SH-SY5Y (cell line): ENCODE data around the gene WNT7A.

ENCODE experiments used
- GATA2 ChIP-seq: IDR thresholded peaks from 2 replicates; pipeline ENCODE4 v1.6.1; 2011; ENCODE audit warnings: mild to moderate bottlenecking, low read depth, low read length
- GATA3 ChIP-seq: IDR thresholded peaks from 2 replicates; pipeline ENCODE4 v1.6.1; 2011; ENCODE audit warnings: low read depth, mild to moderate bottlenecking, low read length, moderate library complexity

DNA sequence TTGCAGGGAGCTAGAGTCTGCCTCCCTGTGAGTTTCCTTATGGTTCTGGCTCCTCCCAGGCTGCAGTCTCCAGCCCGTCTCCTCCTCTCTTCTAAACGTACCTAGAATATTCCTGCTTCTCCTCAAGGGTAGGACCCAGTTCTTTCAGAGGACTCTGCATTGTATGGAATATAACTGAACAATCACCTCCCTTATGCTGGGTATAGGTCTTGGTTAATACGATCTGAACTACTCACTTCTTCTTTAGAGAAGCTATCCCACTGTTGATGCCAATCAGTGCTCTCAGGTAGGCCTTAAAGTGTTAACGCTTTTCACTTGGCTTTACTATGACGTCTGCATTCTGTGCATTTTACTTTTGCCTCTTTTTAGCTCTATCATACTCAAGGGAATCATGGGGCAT is 98.5 kb downstream of the WNT7A start:
- TF ChIP-seq GATA2 = no peak
- no peak for TF ChIP-seq GATA3
